HG03025 (cell line): ENCODE measurements around the gene SPI1.

Experiments used
- ATAC-seq: cut with Tn5 transposase; IDR thresholded peaks from one replicate; pipeline ENCODE4 v1.9.1; 2021; ENCODE audit warnings: mild to moderate bottlenecking, moderate library complexity; ENCODE audit not compliant: unreplicated experiment, low FRiP score

The SPI1 gene

GRCh38 chr11:47378010-47378835 lies at the start of gene SPI1:
Gene SPI1 (minus strand): TSS chr11:47378547. CDS start chr11:47378353, 194 bp downstream.
- ATAC-seq: peak; percentile 67

GRCh38 chr11:47426062-47426956 lies 48.0 kb upstream of the SPI1 start, which contains the start of gene PSMC3:
Gene PSMC3 (minus strand): TSS chr11:47426439. CDS start chr11:47426279, 160 bp downstream.
- ATAC-seq: peak; percentile 92

- ATAC-seq: no peak
Measured at GRCh38 chr11:47425611-47426010, 47.3 kb upstream of the SPI1 start.

GRCh38 chr11:47418454-47419259 lies 40.3 kb upstream of the SPI1 start:
- ATAC-seq: no peak

- no peak for ATAC-seq
Measured at GRCh38 chr11:47417712-47418111, 39.4 kb upstream of the SPI1 start.

GRCh38 chr11:47415949-47416472 lies 37.7 kb upstream of the SPI1 start:
- ATAC-seq: no peak

- no peak for ATAC-seq
Measured at GRCh38 chr11:47415091-47415854, 36.9 kb upstream of the SPI1 start.

GRCh38 chr11:47414685-47415070 lies 36.3 kb upstream of the SPI1 start:
- ATAC-seq: no peak

GRCh38 chr11:47413908-47414684 lies 35.7 kb upstream of the SPI1 start:
- ATAC-seq: no peak

- ATAC-seq: no peak
Measured at GRCh38 chr11:47413351-47413750, 35.0 kb upstream of the SPI1 start.

- ATAC-seq: no peak
Measured at GRCh38 chr11:47411884-47412746, 33.8 kb upstream of the SPI1 start.

- no peak for ATAC-seq
Measured at GRCh38 chr11:47410370-47411264, 32.3 kb upstream of the SPI1 start.

- ATAC-seq: no peak
Measured at GRCh38 chr11:47409440-47410369, 31.4 kb upstream of the SPI1 start.

GRCh38 chr11:47408598-47409439 lies 30.5 kb upstream of the SPI1 start:
- no peak for ATAC-seq
